GM19438 (cell line): ENCODE data around the gene OTOP2.

Experiments used
- ATAC-seq: cut with Tn5 transposase; IDR thresholded peaks from one replicate; pipeline ENCODE4 v1.9.1; 2021; ENCODE audit warnings: low read depth; ENCODE audit not compliant: unreplicated experiment

OTOP2 gene

GRCh38 chr17:74949455-74950115 is 25.5 kb downstream of the OTOP2 start:
- ATAC-seq: no peak

DNA sequence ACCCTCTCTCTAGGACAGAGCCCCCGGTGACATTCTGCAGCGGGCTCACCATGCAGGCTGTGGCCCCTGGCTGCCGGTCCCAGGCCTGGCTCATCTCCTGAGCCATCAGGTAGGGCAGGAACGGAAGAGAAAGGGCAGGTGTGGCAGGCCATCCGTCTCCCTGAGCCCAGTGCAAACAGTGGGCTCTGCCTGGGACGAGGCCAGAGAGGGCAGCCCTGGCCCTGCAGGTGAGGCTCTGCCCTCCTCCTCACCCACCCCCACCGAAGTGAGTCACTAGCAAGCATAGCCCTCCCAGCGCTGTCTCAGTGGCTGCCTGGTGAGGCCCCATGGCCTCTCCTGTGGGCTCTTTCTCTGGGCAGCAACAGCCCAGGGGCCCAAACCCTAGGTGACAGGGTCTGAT is 26.1 kb downstream of the OTOP2 start:
- ATAC-seq: no peak

DNA sequence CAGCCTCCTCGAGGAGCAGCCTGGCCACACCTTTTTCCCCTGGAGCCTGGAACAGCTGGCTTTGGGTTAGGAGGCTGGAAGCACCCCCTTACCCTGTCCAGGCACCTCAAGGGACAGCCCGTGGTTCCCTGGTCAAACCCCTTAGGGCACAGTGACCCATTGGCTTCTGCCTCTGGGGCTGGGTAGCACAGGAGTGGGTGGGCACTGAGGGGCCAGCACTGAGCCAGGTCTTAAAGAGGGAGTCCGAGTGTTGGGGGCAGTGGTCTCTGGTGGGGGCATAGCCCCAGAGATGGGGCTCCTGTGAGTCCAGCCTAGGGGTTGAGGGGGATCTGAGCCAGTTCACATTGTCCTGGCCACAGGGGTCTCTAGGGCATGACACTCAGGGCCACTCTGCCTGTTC is 27.0 kb downstream of the OTOP2 start:
- no peak for ATAC-seq

- no peak for ATAC-seq
Measured at GRCh38 chr17:74951680-74952421, 27.8 kb downstream of the OTOP2 start.

DNA sequence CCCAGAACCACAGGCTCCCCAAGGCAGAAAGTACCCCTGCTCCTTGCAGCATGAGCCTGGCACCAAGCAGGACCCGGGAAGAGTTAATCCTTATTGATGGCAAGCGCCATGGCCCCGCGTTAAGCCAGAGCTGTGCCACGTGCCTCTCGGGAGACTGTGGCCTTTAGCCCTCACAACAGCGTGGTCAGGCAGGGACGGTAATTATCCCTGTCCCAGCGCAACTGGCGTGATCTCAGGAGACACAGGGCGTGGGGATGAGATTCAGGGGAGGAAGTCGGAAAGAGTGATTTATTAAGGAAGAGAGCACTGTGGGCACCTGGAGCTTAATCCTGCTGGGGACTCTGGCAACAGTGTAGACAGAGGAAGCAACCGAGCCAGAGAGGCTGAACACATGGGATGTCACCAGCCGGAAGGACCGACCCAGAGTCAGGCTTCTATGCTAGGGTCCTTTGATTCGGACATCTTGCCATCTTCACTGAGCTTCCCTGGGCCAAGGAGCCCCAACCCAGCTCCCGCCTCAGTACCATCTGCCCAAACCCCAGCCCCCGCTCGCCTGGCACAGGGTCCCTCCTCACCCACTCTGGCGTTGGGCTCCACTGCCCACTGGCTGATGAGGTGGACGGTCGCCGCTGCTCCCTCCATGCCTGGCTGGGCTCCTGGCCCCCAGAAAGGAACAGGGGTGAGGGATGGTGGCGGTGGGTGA is 28.5 kb downstream of the OTOP2 start:
- no peak for ATAC-seq

GRCh38 chr17:74953134-74953687 is 29.1 kb downstream of the OTOP2 start:
- no peak for ATAC-seq

DNA sequence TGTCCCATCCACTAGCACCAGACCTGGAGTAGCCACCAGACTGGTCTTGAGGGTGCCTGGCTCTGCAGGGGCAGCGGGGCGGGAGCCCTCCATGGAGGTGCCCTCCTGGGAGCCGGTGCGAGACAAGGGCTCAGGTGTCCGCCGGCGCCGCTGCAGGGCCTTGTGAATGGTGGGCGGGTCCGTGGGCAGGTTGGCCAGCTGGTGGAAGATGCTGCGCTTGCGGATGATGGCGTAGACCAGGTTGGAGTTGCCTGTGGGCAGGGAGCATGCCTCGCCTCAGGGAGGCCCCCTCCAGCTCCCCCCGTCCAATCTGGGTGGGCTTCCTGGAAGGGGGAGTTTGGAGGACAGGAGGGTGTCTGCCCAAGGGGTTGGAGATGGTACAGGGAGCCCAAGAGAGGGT is 30.0 kb downstream of the OTOP2 start:
- ATAC-seq: no peak

- no peak for ATAC-seq
Measured at GRCh38 chr17:74954665-74955421, 30.8 kb downstream of the OTOP2 start.

- ATAC-seq: no peak
Measured at GRCh38 chr17:74956093-74956492, 32.0 kb downstream of the OTOP2 start.

DNA sequence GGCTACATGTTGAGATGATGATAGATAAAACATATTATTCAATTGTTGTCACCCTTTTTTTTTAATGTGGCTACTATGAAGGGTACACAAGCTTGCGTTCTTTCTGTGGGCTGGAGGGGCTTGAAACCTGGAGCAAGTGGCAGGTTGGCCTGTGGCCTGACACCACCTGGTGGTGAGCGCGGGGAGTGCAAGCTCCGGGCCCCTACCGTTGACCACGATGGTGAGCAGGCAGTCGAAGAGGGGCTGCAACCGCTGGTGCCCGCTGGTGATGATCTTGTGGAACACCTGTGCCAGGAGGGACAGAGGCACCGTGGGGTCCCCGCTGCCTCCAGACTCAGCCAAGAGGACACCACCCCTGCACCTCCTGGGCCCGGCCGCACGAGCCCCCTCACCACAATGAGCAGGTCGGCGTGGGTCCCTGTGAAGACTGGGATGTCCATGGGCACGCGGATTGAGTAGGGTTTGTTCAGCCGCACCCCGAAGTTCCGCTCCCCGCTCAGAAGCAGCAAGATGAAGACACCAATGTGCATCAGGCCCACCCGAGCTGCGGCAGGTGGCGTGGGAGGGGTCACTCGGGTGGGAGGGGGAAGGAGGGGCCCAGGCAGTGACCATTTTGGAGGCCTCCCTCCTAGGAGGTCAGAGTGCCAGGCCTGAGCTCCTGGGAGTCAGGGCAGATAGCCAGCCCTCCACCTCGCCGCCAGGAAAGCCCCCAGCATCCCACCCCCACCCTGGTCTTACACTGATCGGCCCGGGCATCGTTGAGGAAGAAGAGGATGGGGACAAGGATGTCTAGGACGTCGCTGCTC is 34.1 kb downstream of the OTOP2 start:
- no peak for ATAC-seq

- ATAC-seq: no peak
Measured at GRCh38 chr17:74959826-74960515, 35.9 kb downstream of the OTOP2 start.

DNA sequence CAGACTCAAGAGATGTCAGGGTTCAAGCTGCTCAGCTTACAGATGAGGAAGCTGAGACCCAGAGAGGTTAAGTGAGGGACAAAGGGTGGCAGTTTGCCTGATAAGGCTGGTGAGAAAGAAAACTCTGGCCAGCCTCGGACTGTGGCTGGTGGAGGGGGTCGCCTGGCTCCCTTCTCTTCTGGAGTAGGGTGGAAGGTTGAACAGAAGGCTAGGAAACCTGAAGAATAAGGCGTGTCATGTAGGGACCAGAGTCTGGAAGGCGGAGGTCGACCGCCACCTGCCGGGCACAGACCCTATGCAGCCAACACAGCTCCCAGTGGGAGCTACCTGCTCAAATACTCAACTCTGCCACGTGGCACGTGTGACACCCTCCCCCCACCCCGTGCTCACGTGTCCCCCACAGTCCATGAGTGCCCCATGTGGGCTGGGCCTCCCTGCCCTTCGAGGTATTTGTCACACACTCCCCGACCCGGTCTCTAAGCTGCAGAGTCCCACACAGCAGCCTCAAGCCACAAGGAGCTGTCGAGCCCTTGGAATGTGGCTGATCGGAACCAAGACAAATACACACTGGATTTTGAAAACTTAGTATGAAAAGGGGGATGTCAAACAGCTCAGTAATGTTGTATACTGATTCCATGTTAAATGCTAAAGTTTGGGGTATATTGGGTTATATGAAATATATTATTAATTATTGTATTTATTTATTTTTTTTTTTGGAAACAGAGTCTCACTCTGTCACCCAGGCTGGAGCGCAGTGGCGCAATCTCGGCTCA is 36.7 kb downstream of the OTOP2 start:
- ATAC-seq: no peak

DNA sequence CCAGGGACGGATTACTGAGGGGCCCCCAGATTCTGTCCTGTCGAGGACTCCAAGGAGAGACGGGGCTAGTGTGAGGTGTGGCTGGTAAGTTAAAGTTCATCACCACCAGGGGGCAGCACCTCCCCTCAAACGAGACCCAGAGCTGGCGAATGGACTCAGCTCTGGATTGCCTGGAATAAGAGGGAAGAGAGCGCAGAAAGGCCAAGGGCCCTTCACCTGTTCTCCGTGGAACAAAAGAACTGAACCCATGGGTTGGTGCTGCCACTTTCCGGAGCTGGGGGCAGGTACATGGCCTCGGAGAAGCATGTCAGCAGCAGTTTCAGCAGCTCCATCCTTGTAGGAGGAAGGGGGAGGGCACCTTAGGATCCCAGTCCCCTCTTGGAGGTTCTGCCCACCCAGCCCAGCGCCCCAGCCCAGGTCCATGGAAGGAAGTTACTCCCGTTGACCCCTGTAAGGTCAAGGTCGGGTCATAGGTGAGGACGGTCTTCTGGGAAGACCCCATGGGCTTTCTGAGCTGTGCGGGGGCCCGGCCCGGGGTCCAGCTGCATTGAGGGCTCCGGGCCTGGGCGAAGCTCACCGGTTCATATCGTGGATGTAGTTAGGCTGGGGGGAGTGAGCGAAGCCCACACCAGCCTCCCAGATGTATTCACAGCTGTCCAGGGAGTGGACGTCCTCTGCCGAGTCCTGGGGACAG is 37.7 kb downstream of the OTOP2 start:
- no peak for ATAC-seq

DNA sequence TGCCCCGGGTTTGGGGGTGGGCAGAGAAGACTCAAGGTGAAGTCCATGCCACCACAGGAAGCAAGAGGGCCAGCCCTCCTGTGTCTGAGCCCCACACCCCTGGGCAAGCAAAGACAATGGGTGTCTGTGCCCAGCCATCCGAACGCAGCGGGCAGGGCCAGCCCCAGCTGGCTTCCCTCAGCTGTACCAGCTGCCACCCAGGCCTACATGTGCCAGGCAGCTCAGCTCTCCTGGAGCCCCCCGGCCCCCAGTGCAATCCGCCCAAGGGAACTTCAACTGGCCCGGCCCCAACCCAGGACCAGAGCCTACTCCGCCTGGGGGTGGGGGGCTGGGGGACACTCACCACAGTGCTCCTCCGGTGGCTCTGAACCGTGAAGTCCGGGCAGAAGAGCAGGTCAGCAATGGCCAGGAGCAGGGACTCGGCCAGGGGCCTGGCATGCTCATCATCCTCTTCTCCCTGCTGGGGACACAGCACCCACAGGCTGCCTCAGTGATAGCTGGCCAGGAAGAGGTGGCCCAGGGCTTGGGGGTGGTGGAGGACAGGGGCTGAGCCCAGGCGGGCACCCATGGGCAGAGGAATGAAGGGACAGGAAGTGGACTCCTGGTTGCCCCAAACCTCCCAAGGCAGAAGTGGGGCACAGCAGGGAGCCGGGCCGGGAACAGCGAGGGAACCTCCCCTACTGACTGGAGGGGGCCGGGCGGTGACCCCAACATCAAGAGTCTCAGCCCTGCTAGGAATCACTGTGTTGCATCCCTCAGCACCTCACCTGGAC is 38.7 kb downstream of the OTOP2 start:
- no peak for ATAC-seq

- no peak for ATAC-seq
Measured at GRCh38 chr17:74963656-74964055, 39.6 kb downstream of the OTOP2 start.

- no peak for ATAC-seq
Measured at GRCh38 chr17:74964246-74964761, 40.2 kb downstream of the OTOP2 start.

- ATAC-seq: no peak
Measured at GRCh38 chr17:74964988-74965622, 41.0 kb downstream of the OTOP2 start.
